Stimulated activated CD4-positive, alpha-beta T cell treated with anti-CD3 and anti-CD28 coated beads, Interleukin-4, amount 100 ng/mL, for 24 hours (primary cell): ENCODE data around the gene CEP126.

Source experiments
- DNase-seq: peaks from one replicate; pipeline ENCODE4 v3.0.0-alpha.2; 2020

The CEP126 gene, protein sequence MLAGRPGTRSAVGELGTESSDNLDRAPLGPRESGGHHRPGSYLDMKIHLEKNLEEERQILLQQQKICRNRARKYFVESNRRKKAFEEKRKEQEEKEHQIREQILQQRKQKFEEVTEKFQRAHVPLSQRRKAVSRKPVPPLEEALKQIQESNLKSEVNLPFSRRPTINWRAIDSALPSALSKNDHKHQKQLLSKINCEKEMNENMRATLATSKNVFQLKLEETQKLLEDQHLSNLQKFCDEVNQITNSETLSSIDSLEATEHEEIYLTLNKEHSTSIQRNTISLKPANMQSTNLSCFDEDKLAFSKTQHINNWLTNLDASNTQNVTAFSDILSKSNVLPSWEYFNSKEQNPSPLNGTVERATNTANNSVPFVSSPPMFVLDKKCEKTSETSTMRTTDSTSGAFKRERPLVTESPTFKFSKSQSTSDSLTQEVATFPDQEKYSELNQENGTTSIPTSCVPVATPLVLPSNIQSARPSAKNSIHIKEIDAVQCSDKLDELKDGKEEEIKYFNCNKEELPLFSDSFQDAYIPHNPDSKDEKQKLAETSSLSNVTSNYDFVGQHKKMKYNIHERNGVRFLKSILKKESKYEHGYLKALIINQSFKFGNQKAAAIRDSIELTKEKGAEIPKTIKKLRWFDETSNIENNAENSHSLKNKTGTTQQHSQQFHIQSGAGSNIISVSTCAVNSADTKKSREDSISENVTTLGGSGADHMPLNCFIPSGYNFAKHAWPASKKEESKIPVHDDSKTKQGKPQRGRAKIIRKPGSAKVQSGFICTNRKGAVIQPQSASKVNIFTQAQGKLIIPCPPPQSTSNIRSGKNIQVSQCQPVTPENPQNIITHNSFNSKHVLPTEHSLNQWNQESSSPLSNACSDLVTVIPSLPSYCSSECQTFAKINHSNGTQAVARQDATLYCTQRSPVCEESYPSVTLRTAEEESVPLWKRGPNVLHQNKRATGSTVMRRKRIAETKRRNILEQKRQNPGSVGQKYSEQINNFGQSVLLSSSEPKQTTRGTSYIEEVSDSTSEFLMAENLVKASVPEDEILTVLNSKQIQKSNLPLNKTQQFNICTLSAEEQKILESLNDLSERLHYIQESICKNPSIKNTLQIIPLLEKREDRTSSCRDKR

DNA sequence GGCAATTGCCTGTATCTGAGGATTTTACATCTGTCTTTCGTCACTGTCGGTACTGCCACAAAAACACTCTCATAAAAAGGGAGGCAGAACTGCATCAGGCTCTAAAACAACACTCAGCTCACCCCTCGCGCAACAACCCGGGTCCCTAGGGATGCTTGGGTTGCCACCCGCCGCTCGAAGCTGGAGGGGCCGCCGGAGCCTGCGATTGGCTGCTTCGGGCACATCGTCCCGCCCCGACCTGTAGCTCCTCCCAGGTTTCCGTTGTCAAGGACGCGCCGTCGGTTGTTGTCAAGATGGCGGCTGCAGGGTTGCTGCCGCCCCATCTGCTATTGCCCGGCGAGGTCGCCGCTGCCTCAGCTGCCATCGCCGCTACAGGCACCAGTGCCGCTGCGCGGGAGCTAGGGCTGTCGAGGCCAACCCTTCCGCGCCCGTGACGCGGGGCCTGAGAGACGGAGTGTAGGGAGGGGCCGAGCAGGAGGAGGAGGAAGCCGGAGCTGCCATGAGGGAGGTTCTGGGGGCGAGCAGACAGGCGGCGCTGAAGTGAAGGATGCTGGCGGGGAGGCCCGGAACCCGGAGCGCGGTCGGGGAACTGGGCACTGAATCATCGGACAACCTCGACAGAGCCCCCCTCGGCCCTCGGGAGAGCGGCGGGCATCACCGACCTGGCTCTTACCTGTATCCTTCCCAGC lies at the start of gene CEP126:
CEP126 (plus strand) TSS at position 273 of the 689 bp plus-strand sequence; CDS start at position 548, 275 bp downstream.
- DNase-seq = peak; percentile 95

DNA sequence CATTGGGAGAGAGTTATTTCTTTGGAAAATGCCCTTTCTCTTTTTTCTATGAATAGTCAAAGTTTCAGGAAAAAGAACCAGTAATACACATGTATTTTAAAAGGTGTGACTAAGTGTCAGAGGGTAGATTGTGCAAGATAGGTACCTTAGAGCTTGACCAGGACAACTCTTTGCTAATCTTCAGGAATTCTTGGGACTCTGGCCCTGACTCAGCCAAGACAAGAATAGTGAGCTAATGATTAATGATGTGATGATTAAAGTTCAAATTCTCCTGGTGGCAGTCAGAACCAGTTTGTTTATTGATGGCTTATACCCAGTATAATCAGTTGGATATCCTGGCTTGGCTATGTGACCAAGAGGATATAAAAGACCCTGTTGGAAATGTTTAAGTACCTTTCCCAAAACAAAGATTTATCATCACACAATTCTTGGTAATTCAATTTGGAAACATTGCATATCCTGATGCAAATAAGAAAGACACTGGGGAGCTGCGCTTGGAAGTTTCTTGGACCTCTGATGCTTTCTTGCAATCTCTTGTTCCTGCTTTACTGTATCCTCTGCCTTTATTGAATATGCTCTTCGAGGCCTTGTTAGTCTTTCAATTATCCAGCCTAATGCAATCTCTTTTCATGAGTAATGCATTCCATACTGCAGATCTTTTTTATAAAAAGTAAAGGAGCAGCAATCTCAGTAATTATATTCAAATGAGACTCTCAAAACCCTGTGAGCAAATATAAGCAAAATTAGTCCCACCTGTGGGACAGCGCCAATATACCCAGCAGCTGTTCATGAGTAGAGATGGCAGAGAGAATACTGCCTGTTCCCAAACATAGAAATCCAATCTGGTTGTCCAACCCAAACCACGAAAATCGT lies 48.0 kb upstream of the CEP126 start:
- DNase-seq = no peak

DNA sequence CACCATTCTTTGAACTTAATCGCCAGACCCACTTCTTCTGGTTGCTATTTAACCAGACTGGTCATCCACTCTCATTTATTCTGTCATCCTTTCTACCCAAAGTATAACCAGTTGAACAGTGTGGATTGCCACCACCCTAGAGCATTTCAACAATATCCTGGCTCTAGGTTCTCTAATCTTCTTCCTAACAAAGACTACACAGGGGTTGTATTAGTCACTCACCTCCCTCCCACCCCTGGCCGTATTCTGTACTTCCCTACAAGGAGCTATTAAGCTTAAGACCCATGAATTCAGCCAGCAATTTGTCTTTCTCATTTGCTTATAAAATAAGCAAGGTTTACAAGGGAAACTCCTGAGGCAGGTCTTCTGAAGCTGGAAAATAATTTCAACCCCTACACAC lies 46.9 kb upstream of the CEP126 start:
- no peak for DNase-seq

DNA sequence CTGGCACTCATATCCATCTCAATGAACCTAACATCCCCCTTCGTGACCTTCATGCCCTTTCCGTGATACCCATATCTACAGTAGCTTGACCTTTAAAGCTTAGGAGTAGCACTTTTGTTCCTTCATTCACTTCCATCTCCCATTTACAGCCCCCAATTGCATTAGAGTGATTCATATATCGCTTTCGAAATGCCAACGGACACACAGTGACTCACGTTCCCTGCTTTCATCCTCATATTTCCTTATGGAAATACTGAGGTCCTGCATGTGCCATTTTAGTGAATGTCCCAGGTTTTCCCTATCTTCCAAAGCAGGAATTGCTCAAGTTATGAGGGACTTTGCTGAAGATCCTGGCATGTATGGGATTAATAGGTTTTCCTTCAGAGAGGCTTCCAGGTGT lies 44.3 kb upstream of the CEP126 start:
- DNase-seq = no peak

DNA sequence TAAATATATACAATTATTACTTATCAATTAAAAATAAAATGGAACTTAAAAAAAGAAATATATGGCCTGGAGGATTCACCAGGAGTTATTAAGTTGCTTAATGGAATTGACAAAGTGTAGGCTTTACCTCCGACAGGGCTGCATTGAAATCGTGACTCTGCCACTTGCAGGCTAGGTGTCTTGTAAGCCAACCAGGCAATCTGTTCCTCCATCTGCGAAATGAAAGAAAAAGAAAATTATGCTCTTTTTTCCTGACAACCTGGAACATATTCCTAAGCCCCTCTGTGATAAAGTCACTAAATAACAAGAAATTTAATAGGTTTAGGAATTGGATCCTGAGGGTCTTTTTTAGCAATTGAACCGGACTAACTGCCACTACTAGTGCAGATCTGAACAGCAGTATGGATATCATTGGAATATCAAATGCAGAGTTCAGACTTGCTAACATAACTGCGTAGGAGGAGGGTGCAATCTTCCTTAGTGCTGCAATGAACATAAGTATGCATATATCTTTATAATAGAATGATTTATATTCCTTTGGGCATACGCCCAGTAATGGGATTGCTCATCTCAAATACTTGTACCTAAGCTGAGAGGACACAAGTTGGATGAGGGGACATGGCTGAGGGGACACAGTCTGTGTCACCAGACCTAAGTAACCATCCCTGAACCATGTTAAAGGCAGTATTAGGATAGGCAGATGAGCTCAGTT lies 42.5 kb upstream of the CEP126 start:
- no peak for DNase-seq

DNA sequence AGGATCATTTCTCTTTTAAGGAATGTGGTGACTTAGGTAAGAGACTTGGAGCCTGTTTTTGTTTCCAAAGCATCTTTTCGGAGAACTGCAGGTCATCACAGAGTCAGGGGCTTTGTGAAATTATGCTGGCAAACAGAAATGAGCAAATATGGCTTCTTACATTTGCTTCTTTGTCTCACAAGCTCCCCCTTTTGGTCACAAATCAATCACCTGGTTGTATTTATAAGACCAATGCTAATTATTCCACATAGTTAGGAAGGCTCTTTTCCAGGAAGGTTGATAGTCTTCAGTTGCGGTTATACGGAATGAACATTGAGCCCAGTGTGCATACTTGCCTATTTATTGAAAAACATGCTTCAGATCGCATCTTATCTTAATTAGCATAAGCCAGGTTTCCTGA lies 34.6 kb upstream of the CEP126 start:
- DNase-seq = no peak

DNA sequence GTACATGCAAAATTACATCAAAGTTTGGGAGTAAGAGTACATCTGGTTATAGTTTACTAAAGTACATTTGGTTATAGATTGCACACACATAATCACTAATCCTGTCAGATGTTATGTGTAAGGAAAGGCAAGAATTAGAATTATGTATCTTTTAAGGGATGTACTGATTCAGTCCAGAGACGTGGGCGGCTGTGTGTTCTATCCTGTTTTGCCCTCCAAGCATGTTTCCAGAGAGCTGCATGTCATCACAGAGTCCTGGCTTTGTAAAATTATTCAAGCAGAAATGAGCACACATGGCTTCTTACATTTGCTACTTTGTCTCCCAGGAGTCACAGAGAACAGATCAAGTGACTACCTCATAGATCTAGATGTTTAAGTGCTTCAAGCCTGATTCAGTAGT lies 33.2 kb upstream of the CEP126 start:
- DNase-seq = no peak

DNA sequence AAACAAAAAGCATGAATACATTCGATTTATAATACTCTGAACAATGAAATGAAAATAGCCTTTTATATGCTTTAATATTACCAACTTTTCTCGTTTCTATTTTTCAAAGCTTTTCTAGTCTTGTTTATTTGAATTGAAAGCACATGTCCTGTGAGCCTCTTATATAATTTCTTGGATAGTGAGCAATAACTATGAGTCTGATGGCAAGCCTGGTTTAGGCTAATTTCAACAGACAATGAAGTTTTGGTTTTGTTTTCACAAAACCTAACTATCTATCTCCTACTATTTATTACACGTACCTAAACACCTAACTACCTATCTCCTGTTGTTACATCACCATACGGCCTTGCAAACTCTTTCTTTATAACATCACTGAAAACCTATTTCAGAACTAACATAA lies 29.2 kb upstream of the CEP126 start:
- DNase-seq = no peak

DNA sequence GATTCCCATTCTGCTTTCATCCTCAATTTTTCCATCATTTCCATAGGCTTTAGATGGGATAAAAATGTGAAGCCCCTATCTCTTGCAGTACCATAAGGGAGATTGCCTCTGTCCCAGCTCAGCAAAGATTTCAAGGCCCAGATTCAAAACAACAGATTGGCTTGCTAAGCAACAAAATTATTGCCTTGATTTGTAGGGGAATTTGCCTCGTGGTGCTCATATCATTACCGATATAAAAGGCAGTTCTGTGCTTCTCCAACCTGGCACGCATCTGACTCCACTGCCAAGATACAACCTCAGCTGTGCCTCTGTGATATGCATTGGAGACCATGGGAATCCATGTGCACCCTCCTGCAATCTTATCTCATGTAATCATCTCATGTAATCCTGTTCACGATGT lies 25.0 kb upstream of the CEP126 start:
- no peak for DNase-seq

DNA sequence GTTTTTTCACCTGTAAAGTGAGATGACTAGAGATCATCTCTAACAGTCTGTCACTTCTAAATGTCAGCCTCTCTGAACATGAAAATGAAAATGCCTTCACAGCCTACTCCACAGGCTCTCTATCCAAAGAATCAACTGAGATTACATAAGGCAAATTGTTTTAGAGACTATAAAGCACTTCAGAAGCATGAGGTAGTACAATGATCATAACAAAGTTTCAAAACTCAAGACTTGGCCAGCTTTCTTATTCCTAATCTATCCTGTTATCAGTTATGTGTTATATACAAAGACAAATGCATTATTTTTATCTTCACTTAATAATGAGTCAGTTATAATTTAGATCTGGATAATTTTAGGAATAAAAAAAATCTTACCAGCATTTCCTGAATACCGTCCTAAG lies 20.3 kb upstream of the CEP126 start:
- DNase-seq = no peak

DNA sequence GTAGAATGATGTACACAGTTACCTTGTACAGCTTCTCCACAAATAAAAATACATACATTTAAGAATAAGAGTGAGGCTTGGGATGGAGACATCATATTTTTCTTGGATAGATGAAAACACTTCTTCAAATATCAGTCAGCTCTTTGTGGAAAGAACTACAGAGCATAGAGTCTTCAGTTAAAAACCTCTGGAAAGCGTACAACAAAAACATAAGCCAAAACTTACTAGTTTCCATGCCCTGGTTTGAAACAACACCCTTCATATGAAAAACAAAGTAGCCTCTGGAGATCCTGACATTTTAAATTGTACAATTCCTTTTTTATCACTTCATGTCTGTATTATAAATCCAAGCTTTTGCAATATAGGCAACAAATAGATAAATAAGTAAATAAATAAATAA lies 7.0 kb upstream of the CEP126 start:
- no peak for DNase-seq

DNA sequence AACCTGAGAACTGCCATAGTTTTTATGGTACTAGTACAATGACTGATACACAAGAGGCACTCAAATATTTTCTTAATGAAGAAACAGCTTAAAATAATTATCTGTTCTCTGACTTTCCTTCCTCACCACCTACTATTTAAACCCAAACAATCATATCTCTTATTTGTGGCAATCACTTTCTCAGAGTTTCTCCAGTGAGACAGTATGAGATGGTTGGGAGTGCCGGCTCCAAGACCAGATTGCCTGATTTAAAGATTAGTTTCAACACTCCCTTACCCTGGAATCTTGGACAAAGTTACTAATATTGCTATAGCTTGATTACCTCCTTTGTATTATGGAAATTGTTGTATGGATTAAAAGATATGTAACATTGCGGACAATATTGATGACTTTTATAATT lies 5.7 kb upstream of the CEP126 start:
- no peak for DNase-seq

DNA sequence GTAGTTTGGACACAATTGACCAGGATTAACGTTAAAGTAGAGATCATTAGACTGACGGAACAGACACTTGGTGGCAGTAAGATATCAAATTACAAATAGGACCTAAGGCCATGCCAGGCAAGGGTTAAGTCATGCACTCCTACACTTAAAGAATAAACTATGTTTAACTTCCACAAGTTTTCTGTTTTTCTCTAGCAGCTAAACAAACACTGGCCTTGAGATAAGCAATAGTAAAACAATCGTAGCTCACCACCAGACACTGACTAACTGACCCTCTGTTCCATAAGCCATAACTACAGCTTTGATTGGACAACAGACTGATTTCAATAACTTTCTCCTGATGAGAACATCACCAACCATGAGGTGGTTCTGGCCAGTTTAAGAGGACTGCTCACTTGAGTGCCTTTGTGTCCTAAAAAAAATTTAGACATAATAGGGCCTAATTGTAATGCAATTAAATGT lies 2.0 kb upstream of the CEP126 start:
- DNase-seq = no peak

DNA sequence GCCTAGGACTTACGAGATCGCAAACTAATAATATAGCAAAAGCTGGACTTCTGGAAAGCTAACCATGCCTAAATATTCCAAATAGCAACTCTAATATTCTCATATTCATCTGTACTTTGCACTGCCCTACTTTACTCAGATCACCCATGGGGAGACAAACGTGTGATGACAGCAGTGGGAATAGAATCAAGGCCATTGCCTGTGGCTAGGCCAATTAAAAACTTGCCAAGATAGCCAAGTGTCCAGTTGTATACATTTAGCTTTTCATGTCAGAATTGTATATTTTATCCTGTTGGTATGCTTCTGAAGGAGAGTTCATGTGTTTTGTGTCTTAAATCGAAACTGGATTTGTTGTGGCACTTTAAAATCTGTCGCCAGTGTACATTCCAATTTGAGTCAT lies 1.2 kb upstream of the CEP126 start:
- DNase-seq = no peak

DNA sequence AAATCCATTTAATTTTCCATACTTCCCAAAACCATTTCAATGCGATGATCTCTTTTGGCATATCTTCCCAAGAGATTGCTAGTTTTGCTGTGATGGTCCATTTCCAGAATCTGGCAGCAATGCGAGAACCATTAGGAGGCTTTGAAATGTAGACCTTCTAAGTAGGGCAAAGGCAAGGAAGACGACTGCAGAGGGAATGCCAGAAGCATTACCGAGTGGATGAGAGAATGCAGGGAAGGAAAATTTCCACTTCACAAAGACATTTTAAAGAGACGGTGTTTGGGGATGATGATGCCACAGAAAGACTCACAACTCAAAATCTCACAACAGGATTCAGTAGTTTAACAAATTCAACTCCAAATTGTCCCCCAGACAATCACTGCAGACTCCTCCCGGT lies 471 bp upstream of the CEP126 start:
- no peak for DNase-seq

DNA sequence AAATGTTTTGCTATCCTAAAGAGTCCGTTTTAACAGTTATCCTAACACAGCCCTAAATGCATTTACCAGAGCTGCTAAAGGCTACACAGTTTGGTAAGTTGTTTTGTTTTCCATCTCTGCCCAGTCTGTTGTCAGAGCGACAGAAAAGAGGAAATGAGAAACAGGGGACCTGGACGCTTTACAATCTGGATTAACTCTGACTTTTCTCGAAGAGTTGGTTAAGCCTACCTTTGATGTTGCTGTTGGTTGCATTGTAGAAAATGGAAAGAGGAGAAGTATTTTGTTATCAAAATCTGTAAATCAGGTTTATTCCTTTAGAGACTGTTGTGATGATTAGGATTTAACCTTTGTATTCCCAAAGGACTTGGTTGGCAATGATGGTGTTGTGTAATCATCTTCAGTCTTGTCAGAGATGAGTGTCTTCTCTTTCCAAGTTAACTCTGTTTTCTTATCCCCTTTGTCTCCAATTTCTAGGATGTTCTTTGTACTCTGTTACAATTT lies 1.0 kb downstream of the CEP126 start:
- DNase-seq = no peak

DNA sequence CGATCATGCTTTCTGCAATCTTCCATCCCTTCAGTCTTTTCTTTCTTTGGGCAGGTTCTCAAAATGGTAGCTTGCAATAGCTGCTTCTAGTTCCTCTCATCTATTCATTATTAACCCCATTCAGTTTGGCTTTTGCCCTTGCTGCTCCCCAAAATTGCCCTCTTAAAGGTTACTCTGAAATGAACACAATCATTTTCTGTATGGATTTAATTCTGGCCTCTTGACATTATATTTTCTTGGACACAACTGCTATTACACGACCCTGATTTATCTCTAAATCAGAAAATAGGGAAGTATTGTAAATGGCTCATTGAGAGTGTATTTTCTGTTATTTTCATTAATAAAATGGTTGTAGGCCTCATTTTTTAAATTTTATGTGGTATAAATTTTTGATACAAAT lies 1.6 kb downstream of the CEP126 start, which contains the start of gene ANGPTL5:
ANGPTL5 (minus strand) TSS at position 101 of the 400 bp plus-strand sequence. CDS start 8,613 bp downstream, outside the sequence.
- no peak for DNase-seq

DNA sequence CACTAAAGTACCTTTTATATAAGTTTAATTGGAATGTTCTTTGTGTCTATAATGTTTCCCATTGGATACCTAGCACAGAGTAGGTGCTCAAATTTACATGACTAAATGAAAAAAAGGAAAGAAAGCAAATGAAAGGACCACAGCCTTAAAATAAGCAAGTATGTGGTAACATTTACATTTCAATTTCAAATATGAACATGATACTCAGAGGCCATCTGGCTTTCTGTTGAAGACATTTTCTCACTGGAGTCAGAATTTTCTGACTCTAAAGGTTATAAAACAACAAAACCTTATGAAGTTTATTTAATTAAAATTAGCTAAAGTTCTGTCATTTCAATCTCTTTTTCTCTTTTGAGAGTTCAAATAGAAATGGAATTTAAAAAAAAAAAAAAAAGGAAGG lies 2.4 kb downstream of the CEP126 start:
- DNase-seq = no peak

DNA sequence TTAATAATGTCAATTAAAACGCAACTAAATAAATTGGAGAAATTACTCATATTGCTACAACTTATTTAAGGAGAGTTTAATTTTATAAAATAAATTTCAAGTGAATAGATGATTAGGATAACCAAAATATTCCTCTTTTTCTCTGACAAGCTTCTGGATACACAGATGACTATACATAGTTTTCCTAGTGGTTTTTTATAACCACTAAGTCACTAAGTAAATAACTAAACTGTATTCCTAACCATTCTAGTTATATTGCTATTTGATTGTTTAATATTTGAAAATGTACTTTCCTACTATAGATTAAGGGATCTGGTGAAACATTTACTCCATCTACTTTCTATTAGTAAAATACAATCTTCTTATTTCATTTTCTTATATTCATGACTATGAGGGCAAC lies 6.2 kb downstream of the CEP126 start:
- DNase-seq = no peak

DNA sequence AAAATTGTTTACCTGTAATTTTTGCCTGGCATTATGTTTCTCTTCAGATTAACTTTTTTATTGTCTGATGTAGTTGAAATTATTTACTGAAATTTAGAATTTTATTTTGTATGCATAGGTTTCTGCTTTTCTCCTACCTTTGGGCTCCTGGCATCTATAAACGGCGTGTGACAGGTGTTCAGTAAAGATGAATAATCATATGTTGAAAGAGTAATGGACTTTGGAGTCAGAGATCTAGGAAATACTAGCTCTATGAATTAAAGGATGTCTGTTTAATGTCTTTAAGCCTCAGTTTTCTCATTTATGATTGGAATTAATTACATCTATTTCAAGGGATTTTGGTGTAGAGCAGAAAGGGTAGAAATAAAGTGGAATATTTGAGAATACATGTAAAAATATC lies 8.7 kb downstream of the CEP126 start:
- no peak for DNase-seq
